T-helper 9 cell (primary cell): ENCODE data around the gene DAD1.
"Not testable (repeated sequence)": the region's sequence is repeated elsewhere in the genome, so short reads cannot be mapped to it uniquely, and the experiment has no call there.

Experiments used
- DNase-seq: peaks from one replicate; pipeline ENCODE4 v3.0.0-alpha.2; 2020
- total RNA-seq, 2 donors: gene quantifications; one replicate each; lab custom pipeline; 2026; lab: John Stamatoyannopoulos, UW

The DAD1 gene
- total RNA-seq, result 29.4 to 83.9 reads per million in 2 donors

- DNase-seq, result peak; percentile 99
Observed at GRCh38 chr14:22589096-22589839, at the start of gene DAD1. DAD1 (minus strand) TSS chr14:22589224; CDS start chr14:22589157, 67 bp downstream.

- DNase-seq, result not testable (repeated sequence)
Observed at GRCh38 chr14:22635980-22636379, 47.0 kb upstream of the DAD1 start.

- no peak for DNase-seq
Observed at GRCh38 chr14:22634233-22634900, 45.3 kb upstream of the DAD1 start.

GRCh38 chr14:22630486-22630885, 41.5 kb upstream of the DAD1 start:
- no peak for DNase-seq

- no peak for DNase-seq
Observed at GRCh38 chr14:22630066-22630465, 41.0 kb upstream of the DAD1 start.

- no peak for DNase-seq
Observed at GRCh38 chr14:22629361-22629760, 40.3 kb upstream of the DAD1 start.

- no peak for DNase-seq
Observed at GRCh38 chr14:22627506-22628263, 38.7 kb upstream of the DAD1 start.

- no peak for DNase-seq
Observed at GRCh38 chr14:22626590-22626989, 37.6 kb upstream of the DAD1 start.

GRCh38 chr14:22623047-22623446, 34.0 kb upstream of the DAD1 start:
- DNase-seq, result no peak

GRCh38 chr14:22622255-22622654, 33.2 kb upstream of the DAD1 start:
- no peak for DNase-seq

GRCh38 chr14:22615765-22616164, 26.7 kb upstream of the DAD1 start:
- DNase-seq, result not testable (repeated sequence)

- no peak for DNase-seq
Observed at GRCh38 chr14:22614240-22614799, 25.3 kb upstream of the DAD1 start.

GRCh38 chr14:22613736-22614239, 24.8 kb upstream of the DAD1 start:
- DNase-seq, result no peak

GRCh38 chr14:22613106-22613695, 24.2 kb upstream of the DAD1 start:
- DNase-seq, result no peak

GRCh38 chr14:22610931-22611330, 21.9 kb upstream of the DAD1 start:
- DNase-seq, result no peak

GRCh38 chr14:22607291-22607690, 18.3 kb upstream of the DAD1 start:
- DNase-seq, result no peak

- no peak for DNase-seq
Observed at GRCh38 chr14:22606380-22606779, 17.4 kb upstream of the DAD1 start.

- DNase-seq, result no peak
Observed at GRCh38 chr14:22602862-22603261, 13.8 kb upstream of the DAD1 start.

GRCh38 chr14:22601996-22602395, 13.0 kb upstream of the DAD1 start:
- no peak for DNase-seq

GRCh38 chr14:22601456-22601855, 12.4 kb upstream of the DAD1 start:
- no peak for DNase-seq

- no peak for DNase-seq
Observed at GRCh38 chr14:22600027-22600426, 11.0 kb upstream of the DAD1 start.

GRCh38 chr14:22599349-22599748, 10.3 kb upstream of the DAD1 start:
- no peak for DNase-seq

- no peak for DNase-seq
Observed at GRCh38 chr14:22598896-22599244, 9.8 kb upstream of the DAD1 start.
